CD4-positive, alpha-beta T cell treated with Interleukin-6 for 4 hours (primary cell): ENCODE measurements around the gene KDELR3.
A peak's percentile ranks its signal among the peaks of the same experiment; 100 is the strongest.
"Not testable (repeated sequence)": the region's sequence is repeated elsewhere in the genome, so short reads cannot be mapped to it uniquely, and the experiment has no call there.

Experiments
- DNase-seq: peaks from one replicate; pipeline ENCODE4 v3.0.0-alpha.2; 2020; ENCODE audit warnings: mixed read lengths

KDELR3 gene

DNA sequence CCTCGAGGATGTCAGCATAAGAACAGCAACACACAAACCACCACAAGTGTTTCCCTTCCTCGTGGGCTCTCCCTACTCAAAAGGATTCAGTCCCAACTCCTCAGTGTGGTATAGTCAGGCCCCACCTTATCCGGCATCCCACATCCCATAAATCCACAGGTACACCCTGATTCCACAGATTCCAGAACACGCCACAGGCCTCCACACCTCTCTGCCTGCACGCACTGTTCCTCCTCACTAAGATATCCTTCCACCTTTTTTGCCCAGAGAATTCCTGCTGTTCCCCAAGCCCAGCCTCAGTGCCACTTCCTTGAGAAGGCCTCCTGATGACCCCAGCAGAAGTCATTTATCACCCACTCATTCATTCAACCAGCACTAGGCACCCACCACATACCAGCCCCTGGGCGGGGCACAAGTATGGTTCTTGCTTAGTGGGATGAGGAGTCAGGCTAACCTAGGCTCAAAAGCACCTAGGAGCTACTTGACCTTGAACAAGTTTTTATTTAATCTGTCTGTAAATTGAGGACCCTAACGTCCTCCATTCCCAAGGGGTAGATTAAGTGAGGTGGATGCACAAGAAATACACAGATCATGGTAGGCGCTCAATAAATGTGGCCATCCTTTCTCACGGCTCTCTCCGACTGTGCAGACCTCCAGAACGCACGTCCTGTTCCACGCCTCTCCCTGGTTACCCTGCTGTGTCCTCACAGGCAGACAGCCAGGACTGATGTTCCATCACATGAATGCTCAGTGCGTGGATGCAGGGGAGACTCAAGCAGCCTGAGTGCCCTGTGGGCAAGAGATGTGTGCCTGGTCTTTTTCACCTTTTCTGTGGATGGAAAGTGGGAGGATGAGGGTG is 10.8 kb upstream of the KDELR3 start:
- DNase-seq = no peak

DNA sequence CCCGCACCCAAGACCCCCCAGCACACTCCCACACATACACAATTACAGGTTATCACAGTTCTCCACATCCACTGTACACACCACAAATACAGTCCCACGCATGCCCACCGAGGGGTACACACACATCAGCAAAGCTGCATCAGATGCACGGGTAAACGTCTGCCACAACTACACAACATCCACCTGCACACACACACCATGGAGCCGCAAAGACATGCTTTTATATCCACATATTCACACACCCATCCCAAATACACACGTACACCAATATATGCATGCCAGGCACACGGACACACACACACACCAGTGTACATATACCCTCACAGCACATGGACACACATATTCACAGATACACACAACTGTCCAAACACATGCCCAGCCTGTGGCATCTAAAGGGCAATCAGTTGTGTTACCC is 7.5 kb upstream of the KDELR3 start:
- no peak for DNase-seq

DNA sequence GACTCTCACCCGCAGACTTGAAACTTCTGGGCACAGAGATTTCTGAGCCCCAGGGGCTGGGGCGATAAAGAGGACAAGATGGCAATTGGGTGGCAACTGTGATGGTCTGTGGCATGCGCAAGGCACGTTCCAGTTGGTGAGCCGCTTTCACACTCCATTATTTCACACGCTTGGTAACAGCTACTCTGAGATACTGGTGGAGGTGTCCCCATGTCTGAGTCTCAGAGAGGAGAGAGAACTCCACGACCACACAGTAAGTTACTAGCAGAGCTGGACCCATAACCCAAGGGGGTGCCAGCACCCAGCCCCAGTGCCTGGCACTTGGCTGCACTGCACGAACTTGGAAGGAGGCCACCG is 6.9 kb upstream of the KDELR3 start:
- DNase-seq = no peak

DNA sequence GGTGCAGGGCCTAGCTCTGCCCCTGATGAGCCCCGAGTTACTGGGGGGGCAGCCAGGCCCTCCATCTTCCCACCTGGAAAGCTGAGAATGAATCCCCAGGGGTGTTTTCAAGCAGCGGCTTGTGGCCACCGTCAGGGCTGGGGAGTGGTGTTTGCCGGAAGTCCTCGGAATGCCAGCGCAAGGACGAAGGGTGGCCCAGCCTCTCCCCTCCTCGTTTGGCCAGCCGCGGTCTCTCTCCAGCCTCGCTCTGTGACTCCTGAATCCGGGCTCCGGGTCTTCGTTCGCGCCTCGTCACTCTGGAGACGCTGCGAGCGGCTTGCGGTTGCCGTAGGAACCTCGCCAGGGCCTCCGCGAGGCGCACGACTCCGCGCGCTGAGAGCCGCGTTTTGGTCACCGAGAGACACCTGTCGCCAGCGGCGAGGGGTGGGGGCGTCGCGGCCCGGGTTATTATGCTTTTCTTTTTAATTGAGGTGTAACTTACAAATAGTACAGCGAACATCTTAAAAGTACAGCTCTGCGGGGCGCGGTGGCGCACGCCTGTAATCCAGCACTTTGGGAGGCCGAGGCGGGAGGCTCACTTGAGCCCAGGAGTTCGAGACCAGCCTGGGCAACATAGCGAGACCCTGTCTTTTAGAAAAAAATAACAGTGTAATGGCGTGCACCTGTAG is 6.3 kb upstream of the KDELR3 start:
- peak; percentile 34 for DNase-seq

DNA sequence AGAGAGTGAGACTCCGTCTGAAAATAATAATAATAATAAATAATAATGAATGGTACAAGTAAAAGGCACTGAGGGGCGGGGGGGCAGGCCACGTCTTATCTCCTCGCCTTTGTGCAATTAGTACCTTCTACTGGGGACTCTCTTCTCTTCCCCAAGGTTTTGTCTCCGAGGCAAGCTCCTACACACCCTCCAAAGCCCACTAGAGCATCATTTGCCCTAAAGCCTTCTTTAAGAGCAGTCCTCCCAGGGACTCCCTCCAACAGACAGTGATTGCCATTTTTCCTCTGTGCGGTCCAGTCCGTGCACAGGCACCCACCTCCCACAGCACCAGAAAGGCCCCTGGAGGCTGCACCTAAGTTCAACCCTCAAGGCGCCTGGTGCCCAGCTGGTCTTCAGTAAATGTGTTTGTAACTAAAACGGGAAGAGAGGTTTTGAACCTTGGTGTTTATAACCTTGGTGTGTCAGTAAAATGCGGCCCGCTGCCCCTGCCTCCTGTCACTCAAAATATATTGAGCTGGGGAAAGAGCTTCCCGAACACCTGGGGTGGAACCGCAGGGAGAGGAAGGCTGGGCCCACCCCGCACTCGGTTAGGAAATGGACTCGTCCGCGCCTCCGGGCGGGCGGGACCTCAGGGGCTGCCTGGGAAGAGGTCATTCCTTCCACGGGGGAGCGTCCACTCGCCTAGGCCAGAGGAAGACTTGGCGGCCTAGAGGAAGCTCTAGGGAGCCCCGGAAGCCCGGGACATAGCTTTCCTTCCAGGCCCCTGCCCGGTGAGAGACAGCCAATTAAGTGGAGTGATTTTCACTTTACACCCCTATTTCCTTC is 4.7 kb upstream of the KDELR3 start:
- no peak for DNase-seq

DNA sequence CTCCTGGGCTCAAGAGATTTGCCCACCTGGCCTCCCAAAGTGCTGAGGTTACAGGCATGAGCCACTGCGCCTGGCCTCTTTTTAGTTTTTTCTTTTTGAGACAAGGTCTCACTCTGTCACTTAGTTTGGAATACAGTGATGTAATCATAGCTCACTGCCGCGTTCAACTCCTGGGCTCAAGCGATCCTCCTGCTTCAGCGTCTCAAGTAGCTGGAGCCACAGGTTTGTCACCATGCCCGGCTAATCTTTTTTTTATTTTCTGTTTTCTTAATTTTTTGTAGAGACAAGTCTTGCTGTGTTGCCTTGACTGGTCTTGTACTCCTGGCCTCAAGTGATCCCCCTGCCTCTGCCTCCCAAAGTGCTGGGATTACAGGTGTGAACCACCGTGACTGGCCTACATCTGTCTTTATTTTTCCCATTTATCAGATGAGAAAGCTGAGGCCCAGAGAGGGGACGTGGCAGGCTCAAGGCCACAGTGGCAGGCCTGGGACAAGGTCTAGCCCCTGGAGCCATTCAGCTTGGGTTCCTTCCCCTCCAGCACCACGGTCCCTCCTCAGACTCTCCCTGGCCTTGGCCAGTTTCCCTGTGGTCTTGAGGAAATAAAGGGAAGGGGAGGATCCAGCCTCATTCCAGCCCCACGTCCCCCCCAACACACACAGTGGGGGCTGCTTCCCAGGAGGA is 2.8 kb upstream of the KDELR3 start:
- no peak for DNase-seq

DNA sequence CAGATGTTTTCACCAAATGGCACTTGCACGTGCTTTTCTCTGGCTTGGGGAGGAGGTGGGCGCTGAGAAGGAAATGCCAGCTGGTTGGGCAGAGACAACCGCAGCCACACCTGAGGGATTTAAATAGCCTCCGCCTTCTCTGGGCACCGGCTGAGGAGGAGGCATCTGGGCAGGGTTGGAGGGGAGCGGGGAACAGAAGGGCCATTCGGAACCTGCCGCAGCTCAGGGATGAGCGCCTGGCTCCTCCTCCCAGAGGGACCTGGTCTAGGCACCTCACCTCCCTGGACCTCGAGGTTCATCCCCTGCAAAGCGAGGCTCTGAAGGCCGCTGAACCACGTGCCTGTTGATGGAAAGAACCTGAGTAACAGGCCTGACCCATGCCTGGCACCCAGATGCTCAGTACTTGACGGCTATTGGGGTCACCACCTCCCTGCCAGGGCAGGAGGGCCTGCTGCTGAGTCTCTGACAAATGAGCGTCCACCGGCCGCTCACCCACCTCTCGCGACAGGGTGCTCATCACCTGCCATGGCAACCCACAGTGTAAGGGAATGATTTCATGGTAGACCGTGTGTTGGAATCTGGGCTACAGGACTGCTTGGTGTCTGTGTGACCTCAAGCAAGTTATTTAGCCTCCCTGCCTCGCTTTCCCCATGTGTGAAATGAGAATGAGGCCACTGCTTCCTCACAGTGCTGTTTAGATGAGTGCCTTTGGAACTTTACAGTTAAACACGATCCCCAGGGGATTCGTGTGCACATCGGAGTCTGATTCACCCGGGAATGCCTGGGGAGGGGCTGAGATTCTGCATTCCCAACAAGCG is 2.0 kb upstream of the KDELR3 start:
- no peak for DNase-seq

DNA sequence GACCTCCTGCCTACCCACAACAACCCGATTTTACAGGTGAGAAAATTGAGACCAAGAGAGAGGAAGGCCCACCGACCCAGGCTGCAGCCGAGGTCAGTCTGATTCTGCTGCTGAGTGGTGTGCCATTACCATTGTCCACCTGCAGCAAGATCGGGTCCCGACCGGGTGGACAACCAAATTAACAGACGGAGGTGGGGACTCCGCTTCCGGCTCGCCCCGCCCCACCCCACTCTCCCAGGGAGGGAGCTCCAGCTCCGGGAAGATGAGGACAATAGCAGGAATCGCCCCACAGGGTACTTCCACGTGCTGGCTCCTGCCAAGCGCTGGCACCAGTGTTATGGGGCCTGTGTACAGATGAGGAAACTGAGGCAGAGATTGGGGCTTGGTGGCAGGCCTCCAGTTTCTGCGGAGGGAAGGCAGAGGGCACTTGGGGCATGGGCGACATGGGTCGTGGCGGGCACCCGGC is 425 bp upstream of the KDELR3 start:
- no peak for DNase-seq

DNA sequence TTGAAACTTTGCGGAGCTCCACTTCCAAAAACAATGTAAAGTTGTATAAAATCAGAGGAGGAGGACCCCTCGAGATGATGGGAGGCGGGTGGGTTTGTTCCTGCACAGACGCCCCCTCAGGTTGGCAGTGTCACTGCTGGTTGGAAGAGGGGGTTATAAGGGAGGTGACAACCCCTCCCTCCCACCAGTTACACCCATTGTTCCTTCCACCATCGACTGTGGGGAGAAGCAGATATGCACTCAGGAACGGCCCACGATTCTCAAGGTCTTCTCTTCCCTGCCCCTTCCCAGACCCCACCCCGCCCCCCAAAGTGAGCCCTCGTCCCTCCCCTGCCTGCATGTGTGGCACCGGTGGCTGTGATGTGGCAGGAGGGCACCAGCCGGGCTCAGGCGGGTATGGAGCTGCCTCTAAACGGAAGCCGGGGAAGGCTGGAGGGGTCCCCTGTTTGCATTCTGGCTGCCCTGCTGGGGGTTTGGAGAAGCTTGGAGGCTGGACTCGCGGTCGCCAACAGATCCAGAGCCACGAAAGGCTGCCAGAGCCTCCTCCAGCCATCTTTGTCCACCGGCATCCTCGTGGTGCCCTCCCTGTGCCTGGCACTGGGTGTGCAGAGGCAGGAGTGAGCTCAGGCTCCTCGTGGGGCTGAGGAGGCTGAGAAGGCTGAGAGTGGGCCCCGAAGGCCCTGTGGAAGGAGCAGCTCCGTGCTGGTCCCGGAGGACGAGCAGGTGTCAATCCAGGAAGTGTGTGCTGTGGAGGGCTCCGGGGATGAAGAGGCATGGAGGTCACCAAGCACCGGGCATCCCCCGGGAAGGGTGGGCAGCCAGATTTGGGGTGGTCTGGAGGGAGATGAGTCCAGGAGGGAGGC is 778 bp downstream of the KDELR3 start:
- DNase-seq = no peak

DNA sequence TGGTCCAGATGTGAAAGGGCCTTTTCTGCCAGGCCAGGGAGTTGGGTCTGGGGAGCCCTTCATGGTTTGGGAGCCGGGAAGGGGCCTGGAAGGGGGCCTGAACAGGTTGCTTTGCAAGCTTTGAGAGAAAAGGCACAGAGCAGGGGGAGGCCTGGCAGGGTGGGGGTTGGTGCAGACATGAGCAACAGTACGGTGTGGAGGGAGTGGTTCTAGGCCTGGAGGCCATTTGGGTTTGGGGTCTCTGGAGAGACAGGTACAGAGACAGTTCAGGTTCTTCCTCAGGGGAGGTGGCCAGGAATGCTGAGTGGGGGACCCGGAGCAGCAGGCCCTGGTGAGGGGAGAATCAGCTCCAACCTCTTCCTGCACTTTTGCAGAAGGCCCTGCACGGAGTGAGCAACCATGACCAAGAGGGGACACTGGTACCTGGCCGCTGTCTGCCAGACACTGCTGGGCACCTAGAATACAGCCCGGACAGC is 1.4 kb downstream of the KDELR3 start:
- DNase-seq = no peak

DNA sequence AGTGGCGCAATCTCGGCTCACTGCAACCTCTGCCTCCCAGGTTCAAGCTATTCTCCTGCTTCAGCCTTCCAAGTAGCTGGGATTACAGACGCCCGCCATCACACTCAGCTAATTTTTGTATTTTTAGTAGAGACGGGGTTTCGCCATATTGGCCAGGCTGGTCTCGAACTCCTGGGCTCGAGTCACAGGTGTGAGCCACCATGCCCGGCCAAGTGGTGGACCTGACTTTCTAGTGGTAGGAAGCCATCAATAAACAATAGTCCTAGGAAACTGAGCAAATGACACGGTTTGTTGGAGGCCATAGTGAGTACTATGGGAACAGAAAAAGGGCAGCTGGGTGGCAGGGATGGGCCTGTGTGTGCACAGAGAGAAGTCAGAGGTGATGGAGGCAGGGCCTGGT is 2.3 kb downstream of the KDELR3 start:
- not testable (repeated sequence) for DNase-seq

DNA sequence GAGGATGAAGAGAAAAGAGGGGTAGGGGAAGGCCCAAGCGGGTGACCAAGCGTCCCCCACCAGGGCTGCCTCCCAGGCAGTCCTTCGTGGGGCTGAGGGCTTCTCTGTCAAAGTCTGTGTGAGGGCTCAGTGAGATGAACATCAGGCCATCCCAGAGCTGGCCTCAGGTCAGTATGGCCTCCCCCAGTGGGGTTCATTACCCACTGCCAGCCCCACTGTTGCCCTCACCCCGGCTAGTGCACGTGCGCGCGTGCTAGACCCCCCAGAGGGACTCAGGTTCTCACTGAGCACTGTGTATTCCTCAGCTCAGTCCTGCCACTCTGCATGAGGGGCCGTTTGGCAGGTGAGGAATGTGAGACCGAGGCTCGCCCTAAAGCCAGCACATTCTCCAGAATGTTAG is 3.3 kb downstream of the KDELR3 start:
- no peak for DNase-seq

DNA sequence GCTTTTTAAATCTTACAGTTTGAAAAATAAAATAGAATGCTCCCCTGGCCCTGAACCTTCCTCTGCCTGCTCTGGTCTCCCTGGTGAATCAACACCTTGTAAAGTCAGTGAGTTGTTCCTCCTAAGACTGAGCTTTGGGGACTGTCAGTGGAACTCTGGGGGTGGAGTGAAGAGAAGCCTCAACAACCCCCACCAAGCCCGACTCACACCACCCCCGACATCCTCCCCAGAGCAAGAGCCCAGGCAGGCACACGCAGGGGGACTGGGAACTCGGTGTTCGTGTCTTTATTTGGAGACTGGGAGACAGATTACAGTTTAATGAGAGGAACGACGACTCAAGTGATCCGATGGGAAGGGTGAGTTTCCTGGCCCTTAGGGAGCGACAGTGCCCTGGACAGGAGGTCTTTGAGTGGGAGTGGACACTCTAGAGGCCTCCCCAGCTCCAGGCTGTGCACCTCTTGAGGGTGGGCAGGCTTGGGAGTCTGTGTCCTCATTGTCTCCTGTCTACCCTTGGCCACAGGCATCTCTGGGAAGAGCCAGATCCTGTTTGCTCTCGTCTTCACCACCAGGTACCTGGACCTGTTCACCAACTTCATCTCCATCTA is 6.2 kb downstream of the KDELR3 start:
- no peak for DNase-seq

DNA sequence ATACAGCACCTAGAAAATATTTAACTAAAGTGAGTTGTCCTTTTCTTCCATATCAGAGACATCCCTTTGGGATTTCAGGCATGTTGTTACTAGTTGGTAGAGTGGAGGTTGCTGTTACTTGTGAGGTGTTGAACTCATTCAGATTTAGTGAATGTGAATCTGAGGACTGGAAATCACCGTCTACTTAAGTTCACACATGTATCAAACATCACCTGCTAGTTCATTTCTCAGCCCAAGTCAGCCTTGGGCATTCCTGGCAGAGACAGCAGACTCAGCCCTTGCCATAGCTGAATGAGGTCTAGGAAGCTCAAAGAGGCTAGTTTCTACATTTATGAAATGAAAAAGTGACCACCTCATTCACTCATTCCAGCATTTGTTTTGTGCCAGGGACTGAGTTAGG is 9.7 kb downstream of the KDELR3 start:
- no peak for DNase-seq

DNA sequence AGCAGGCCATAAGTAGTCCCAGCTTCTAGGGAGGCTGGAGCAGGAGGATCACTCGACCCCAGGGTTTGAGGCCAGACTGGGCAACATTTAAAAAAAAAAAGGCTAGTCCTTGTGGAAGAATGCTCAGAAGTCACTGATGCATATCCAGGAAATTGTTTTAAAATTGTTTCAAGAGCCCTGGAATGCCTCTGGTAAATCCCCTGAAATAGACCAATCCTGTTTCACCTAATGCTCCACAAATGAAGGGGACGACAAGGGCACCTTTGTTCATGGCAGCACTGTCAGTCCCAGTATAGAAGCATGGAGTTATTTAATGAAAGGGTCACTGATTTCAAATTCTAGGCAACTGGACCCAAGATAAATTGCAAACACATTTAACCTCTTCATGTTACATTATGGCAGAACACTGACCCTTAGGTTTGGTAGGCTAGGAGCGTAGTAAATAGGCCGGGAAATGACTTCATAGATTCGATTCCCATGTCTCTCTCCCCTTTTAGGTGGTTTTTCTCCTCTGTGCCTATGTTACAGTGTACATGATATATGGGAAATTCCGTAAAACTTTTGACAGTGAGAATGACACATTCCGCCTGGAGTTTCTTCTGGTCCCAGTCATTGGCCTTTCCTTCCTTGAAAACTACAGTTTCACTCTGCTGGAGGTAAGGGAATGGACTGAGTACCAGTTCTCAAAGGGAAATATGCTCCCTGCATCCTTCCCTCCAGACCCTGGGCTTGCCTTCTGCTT is 11.4 kb downstream of the KDELR3 start:
- no peak for DNase-seq

DNA sequence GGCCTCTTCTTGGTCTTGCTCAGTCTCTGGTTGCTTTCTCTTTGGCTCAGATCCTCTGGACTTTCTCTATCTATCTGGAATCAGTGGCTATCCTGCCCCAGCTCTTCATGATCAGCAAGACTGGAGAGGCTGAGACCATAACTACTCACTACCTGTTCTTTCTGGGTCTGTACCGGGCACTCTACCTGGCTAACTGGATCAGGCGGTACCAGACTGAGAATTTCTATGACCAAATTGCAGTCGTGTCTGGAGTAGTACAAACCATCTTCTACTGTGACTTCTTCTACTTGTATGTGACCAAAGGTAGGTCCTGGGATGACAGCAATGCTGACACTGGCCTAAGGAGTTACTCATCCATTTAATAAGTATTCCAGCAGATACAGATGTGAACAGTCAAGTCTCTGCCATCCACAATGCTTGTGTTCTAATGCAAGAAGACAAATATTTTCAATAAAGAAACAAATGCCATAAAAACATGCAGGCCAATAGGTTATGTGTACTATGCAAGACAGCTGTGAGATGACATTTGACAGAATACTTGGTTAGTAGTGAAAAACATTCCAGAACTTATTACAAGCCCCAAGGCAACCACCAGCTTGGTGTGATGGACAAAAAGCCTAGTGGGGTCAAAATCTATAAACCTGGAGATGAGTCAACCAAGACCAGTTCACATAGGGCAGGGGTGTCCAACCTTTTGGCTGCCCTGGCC is 13.4 kb downstream of the KDELR3 start:
- DNase-seq = no peak

DNA sequence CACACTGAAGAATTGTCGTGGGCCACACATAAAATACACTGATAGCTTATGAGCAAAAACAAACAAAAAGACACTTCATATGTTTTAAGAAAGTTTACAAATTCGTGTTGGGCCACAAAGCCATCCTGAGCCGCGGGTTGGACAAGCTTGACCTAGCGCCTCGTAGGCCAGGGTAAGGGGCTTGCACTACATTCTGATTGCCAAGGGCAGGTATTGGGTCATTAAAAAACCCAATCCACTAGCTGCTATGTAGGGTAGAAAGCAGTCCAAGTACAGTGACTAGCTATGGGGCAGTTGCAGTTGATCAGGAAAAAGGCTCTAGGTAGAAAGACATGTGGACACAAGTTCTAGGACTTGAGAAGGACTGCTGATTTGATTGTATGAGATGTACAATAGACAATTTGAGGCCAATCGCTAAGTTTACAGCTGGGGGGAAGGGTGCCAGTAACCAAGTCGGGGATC is 14.0 kb downstream of the KDELR3 start:
- DNase-seq = no peak

DNA sequence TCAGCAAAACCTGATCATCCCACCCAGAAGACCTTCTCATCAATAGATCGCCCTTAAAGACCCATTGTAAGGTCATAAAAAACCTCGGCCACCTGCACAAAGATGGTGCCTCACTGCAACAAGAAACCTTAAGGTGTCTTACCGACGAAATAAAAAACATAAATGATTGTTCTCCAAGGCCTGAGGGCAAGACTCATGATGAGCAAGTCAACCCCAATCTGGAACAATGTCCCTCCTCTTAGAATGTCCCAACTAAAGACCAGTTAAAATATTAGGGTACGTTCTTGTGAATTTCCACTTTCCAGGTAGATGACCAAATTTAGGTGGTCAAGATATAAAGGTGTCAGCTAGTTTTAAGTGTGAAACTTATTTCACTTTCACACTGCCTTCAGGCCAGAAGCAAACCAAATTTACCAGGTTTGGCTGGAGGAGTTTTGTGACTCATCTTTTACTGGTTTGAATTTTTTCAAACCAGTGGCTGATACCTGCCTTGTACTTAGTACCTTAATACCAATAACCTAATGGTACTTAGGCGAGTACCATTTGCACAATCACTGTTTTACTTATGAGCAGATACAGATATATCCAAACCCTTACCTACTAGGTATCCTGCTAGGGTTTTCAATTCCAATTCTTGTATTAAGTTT is 14.9 kb downstream of the KDELR3 start:
- DNase-seq = no peak
